HG02763 (cell line): ENCODE results near the gene DESI1.
"Not testable (repeated sequence)": the region's sequence is repeated elsewhere in the genome, so short reads cannot be mapped to it uniquely, and the experiment has no call there.

Experiments used
- ATAC-seq: cut with Tn5 transposase; IDR thresholded peaks from one replicate; pipeline ENCODE4 v1.9.1; 2021; ENCODE audit warnings: mild to moderate bottlenecking, moderate library complexity; ENCODE audit not compliant: unreplicated experiment

The DESI1 gene

DNA sequence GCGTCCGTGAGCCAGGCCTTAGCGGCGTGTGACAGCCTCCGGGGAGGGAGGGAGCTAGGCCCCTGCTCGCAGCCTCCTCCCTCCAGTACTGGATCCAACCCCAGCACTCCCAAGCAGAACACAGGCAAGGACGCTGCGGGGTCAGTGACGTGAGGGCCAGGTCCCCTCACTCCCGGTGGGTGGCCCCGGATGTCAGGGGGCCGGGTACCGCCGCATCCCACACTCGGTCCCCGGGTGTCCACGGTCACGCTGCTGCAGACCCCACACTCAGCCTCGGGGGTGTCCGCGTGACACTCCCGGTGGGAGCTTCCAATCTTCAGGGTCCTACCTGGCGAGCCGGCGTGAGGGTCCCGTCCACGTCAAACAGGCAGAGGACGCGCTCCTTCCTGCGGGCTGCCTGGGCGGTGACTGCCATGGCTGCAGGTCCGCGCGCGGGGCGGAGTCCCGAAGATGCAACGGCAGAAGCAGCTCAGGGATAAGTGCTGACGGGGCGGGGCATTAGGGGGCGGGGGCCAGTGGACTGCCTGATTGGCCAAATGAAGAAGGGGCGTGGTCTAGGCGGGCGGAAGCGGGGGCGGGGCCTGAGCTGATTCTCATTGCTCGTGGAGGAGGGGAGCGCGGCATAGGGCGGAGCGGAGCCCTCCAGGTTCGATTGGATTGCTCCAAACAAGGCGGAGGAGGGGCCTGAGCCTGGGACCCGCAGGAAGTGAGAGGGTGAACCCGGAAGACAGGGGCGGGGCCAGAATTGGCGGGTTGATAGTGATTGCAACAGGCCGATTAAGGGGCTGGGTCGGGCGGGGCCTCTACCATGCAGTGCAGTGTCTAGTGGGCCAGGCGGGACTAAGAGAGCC is 31.2 kb downstream of the DESI1 start, which contains the start of gene PMM1:
PMM1 (minus strand) TSS at position 450 of the 851 bp plus-strand sequence; CDS start at position 415, 35 bp downstream.
- peak; percentile 95 for ATAC-seq

DNA sequence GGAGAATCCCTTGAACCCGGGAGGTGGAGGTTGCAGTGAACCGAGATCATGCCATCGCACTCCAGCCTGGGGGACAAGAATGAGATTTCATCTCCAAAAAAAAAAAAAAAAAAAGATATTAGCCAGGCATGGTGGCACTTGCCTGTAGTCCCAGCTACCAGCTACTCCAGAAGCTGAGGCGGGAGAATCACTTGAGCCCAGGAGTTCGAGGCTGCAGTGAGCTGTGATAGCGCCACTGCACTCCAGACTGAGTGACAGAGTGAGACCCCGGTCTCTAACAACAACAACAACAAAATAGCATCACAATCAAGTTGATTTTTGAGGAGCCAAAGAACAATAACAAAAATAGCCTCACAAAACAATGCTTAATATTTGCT is 33.5 kb downstream of the DESI1 start:
- no peak for ATAC-seq

DNA sequence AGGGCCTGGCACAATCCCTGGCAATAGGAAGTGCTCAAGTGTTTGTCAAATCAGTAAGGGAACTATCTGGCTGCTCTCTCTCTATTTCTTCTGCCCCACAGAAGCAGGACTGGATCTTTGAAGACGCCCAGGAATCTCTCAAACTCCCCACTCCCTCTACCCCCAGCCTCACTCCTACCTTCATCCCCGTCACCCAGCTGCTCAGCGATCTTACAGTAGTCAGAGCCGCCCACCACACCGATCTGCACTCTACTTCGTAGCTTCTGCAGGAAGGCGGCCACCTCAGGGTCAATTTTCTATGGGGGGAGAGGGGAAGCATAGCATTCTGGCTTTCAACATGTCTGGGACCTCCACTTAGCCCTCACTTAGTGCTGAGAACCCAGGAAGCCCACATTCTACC is 34.9 kb downstream of the DESI1 start:
- ATAC-seq: no peak

DNA sequence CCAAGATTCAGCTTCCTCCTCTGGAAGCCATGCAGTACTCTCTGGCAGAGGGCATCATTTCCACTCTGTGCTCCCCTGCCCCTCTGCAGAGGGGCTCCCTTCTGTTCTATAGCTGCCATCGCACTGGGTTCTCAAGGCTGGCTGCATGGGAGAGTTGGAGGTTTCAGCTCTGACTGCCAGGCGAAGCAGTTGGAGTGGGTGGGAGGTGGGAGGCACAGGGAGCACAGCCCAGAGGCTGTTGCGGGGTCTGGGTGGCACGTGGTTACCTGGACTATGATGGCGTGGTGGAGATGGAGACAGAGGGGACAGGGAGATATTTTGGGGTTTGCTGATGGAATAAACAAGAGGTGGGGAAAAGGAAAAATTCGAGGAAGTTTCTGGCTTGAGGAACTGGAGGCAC is 36.0 kb downstream of the DESI1 start:
- ATAC-seq: no peak

DNA sequence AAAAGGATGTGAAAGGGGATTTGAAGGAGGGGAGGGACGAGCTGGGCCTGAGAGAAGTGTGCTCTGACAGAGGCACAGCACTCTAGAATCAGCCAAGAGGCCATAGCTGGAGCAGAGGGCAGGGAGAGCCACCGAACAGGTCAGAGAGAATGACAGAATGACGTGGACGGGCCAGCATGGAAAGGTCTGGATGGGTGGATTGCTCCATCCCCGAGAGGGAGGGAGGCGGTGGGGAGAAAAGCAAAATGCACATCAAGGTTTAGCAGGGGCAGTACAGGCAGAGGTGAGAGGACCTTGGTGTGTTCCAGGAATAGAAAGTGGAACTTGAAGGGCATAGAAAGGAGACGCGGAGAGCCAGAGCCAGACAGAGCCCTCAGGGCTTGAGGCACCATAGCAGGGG is 38.1 kb downstream of the DESI1 start:
- no peak for ATAC-seq

DNA sequence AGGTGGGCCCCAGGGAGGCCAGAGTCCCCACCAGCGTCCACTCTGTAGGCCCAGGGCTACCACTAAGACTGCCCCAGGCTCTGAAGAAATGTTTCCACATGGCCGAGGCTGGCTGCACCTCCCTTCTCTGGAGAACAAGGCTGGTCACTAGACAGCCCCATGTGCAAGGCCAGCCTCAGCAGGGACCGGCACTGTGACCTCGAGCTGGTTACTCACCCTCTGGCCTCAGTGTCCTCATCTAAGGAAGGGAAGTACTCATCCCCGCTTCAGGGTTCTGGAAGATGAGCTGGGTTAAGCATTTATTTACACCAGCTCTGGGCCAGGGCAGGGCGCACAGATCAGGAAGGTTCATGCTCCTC is 40.9 kb downstream of the DESI1 start:
- no peak for ATAC-seq

DNA sequence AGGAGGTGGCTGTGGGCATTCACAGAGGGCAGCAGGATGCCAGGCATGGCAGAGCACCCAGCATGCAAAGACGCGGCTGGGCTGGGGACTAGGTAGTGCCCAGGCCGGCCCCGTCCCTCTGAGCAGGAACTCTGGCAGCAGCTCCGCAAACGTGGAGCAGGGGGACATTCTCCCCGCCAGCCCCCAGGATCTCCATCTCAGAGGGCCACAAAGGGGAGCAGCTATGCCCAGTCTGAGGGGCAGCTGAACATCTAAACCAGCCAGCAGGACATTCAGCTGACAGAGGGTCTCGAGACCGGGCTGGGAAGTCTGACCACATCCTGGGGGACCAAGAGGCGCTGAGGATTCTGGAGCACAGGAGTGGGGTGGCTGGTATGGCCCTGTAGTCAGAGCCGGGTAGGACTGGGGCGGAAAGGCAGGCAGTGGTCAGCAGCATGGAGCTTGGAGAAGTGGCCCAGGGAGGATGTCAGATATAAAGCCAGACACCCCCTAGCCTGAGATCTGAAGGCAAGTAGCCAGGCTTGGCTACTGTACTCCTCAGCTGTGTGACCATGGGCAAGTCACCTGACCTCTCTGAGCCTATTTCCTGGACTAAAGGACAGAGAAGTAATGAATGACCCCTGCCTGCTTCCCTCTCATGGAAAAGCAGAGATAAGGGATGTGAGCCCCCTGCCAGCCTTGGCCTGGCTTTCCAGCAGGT is 41.4 kb downstream of the DESI1 start:
- ATAC-seq: no peak

DNA sequence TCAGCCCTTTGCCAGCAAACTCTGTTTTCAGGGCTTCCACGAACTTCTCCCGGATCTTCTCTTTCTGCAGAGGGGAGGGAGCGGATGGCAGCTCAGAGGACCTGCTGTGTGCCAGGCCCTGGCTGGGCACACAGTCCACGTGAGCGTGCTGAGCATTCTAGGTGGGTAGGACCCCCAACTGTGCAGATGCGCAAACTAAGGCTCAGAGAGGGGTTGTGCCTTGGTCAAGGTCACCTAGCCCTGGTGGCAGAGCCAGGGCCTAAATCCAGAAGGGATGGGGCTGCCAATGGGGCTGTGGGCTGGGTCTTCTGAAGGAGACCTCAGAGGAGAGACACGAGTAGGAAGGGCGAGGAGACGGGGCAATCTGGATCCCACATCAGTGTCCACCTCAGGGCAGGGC is 42.0 kb downstream of the DESI1 start:
- no peak for ATAC-seq

DNA sequence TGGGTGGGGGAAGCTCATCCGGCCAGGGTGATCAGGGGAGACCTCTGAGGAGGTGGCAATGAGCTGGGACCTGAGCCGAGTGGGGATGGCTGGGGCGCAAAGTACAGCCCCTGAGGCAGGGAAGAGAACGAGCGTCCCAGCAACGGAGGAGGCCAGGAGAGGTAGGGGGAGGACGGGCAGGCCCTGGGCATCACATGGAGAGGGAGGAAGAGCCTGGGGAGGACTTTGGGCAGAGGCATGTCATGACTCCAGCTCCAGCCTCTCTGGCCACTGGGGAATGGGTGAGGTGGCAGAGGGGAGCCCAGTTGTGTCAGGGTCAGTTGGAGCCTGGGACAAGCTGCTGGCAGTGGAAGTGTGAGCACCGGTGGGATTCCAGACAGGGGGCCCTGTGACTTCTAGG is 42.7 kb downstream of the DESI1 start:
- no peak for ATAC-seq

DNA sequence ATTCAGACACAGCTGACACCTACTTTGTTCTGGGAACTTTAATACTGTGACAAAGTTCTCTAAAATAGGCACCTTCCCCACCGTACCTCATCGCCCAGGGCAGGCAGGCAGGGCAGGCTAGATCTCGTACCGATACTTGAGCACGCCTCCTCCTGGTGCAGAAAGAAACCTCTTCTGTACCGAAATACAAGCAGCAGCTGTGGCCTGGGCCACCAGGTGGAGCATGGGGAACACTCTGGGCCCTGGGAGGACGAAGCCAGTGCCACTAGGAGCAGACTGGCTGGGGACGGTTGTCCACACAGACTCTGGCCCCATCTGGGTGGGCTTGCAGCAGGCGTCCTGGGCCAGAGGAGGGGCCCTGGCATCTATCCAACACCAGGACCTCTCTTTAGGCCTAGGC is 44.0 kb downstream of the DESI1 start:
- ATAC-seq: no peak

DNA sequence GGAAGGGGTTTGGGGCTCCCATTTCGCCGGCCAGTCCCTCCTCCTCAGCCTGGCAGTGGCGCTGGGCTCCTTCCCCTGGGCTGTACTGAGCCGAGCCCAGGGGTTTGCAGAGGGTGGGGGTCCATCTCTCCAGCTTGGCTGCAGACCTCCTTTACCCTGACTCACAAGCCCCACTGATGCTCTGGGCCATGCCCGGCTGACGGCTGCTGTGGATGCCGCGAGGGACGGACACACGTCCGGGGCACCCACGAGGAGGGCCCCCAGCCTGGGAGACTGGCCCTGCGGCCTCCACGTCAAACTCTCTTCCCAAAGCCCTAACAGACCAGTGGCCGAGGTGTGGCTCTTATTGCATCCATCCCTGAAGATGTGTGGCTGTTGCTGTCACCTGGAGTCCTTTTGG is 45.3 kb downstream of the DESI1 start:
- no peak for ATAC-seq

DNA sequence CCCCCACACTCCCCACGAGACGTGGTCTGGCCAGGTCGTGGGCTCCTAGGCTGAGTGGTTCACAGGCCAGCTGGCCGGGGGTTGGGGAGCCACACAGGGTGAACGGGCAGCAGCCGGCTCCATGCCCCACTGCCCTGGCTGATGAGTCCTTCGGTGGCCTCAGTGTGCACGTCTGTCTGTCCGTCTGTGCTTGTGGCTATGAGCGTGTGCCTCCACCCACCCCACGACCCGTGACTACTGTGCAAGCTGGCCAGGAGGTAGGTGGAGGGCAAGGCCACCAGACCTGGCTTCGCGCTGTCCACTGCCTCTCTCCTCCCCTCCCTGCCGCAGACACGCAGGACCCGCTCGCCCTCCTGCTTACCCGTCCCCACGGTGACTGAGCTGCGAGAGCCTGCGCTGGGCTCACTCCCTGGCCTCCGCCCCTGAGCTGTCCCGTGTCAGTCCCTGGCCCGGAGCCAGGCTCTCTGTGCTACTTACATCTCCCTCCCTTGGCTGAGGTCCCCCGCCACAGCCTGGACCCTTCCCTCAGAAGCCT is 45.9 kb downstream of the DESI1 start:
- no peak for ATAC-seq

DNA sequence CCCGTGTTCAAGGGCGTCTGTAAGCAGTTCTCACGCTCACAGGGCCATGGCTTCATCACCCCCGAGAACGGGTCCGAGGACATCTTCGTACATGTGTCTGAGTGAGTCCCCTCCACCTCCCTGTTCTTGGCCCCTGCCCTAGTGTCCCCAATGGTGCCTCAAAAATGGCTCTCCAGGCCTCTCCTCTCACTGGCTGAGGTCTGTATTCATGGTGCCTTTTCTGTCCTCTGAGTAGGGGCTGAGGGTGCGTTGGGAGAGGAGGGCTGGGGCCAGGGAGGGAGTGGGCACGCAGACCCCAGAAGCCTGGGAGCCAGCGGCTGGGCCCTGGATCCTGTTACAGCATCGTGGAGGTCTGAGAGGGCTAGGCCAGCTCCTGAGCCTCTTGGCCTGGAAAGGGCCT is 47.2 kb downstream of the DESI1 start:
- no peak for ATAC-seq

DNA sequence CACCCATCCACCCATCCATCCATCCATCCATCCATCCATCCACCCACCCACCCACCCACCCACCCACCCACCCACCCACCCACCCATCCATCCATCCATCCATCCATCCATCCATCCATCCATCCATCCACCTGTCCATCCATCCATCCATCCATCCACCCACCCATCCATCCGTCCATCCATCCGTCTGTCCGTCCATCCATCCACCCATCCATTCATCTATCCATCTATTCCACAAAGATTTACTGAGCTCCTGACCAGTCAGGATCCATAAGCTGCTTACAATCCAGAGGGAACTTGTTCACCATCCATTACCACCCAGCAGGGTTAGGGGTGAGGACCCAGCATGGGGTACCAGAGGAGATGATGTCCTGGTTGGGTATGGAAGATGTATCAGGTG is 48.5 kb downstream of the DESI1 start:
- not testable (repeated sequence) for ATAC-seq

DNA sequence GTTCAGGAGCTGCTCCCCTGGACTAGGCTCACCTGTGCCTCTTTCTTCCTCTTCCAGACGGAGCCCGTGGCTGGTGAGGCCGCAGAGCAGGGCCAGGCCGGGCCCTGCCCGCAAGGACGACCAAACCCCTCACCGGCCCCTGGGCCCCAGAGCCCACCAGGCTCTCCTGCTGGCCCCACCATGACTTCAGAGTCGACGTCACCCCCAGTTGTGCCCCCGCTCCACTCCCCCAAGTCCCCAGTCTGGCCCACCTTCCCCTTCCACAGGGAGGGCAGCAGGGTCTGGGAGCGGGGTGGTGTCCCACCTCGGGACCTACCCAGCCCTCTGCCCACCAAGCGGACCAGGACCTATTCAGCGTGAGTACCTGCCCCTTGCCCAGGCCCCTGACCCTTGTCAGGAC is 49.1 kb downstream of the DESI1 start:
- no peak for ATAC-seq

DNA sequence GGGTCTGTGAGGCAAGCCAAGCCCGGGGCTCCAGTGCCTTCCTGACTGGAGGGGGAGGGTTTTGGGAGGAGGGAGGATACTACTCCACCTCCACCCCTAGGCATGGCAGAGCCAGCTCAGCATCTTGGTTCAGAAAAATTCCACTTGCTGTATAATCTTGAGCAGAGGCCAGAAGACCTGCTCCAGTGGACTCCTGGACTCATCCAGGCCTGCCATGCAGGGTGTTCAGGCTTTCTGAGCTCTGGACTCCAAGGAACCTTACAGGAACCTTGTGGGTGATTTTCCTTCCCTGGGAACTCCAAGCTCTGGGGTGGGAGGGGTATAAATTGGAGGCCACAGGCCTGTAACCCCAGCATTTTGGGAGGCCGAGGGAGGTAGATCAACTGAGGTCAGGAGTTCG is 50.6 kb downstream of the DESI1 start:
- ATAC-seq: no peak

DNA sequence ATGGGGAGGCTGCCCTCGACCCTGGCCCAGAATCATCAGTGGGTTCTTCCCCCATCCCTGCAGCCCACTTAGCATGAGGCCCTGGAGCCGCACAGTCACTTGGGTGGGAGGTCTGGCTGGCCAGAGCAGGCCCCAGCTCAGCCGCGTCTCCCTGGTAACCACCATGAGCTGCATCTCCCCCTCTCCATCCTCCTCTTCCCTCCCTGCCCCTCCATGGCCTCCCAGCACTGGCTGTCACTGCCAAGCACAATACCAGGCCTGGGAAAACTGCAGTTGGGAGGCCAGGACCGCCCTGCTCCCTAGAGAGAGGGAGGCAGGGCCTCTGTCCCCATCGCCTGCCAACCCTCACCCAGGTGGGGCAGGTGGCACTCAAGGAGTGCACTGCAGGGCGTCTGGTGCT is 52.0 kb downstream of the DESI1 start:
- no peak for ATAC-seq

DNA sequence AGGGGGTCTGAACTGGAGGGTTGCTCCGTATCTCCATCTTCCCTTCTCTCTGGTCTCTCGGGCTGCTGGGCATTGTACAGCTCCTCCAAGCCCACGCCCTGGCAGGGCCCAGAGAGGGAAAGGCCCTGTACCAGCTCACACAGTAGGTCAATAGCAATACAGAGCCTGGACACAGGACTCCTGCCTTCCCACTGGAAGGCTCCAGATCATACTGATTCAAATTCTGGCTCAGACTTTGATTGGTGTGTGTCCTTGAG is 53.4 kb downstream of the DESI1 start:
- no peak for ATAC-seq

DNA sequence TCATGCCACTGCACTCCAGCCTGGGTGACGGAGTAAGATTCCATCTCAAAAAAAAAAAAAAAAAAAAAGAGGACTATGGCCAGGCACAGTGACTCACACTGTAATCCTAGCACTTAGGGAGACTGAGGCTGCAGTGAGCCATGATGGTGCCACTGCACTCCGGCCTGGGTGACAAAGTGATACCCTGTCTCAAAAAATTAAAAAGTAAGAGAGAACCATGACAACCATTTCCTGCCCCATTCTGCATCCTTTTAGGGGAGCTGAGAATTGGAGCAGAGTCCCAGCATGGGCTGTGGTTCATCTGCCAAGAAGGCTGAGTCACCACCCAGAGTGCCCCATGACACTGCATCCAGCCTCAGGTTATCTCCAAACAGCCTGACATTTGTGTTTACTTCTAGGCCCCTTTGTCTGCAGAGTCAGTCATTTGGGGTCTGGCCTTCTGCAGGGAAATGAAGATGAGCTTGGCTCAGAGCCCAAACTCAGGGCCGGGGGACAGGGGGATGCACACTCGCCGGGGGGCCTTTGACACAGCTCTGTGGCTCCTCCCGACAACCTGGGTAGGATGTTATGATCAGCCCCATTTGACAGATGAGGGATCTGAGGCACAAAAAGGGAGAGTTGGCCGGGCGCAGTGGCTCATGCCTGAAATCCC is 55.3 kb downstream of the DESI1 start:
- ATAC-seq: no peak

DNA sequence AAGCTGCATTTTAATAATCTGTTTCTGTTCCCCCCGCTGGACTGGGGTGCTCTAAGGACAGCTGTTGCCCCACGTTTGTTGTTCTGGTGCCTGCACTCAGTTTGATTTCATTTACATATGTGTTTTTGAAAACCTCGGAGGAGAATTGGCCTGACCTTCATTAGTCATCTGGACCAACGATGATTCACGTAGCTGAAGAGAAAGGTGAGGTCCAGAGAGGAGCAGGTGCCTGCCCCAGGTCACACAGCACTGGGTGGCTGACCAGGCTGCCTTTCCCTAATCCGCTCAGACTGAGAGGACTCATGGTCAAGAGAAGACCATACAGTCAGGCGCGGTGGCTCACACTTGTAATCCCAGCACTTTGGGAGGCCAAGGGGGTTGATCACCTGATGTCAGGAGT is 56.3 kb downstream of the DESI1 start:
- ATAC-seq: no peak

DNA sequence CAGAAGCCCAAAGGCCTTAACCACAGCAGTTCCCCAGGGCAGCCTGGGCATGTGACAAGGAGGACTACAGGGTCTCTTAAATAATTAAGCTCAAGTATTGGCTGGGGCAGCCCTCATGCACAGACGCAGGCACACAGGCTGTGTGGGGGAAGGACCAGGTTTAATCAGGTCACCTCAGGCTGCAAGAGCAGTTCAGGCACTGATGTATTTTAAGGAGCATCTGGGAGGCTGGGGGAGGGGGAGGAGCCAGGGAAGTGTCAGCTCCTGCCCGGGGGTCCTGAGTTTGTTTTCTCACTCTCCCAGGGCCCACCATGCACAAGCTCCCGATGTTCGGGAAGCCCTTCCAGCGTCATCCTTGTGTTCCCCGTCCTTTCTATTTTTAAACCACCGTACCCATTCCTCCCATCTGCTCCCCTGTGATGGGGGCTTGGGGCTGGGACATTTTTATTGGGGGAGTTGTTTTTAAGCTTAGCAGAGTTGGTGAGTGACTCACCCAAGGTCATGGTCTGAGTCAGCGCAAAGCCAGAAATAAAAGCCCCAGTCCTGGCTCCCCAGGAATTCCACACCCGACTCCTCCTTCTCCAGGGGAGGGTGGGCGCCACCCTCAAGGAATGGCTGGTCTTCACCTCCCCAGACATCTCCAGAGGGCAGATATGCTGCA is 57.7 kb downstream of the DESI1 start:
- ATAC-seq: no peak

DNA sequence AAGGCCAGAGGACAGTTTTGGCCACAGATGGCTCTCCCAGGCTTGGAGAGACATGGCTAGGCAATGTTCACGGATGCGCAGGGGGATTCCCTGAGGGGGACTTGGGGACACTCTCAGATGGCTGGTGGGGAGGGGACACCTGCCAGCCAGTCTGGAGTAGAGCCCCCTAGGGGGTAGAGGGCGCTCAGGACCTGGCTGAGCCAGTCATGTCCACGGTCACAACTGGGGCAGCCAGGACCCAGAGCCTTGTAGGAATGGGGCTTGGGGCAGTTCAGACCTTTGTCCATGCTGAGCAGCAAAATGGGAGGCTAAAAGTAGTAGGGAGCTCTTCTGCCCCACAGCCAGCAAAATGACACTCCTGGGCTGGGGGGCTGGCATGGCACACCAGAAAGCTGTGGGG is 58.4 kb downstream of the DESI1 start:
- ATAC-seq: no peak
